ENCODE results near the gene SH3RF1. TPM values are rescaled to one million over a fixed set of nuclear protein-coding genes. Genes with fewer than 3 reads are reported as not detected.

The SH3RF1 gene
- total RNA-seq, 2 donors from 2014 or later = 42.9 to 57.5 TPM

- intact Hi-C loops (cut with DNase I) = no loop called here
- Histone ChIP-seq H3K27me3 (replicated peaks; ENCODE audit: insufficient read depth) (no peaks in the 10 kb centered on the region), H3K36me3 (no peaks in the 10 kb centered on the region), H3K9me3 (no peaks in the 10 kb centered on the region), H3K4me1 (replicated peaks) (no peaks in the 10 kb centered on the region), H3K27ac (no peak overlapping the region), H3K4me3 (no peak overlapping the region)
- TF ChIP-seq POLR2AphosphoS5 (IDR thresholded peaks at IDR 0.05) (no peak), CTCF (IDR thresholded peaks at IDR 0.05) (no peak), POLR2A (IDR thresholded peaks at IDR 0.05) (no peak)
- no peak for DNase-seq (ENCODE audit: low spot score)
- 89% methylated on average over 12 of the region's 12 CpGs for WGBS
These were observed 148.8 kb downstream of the SH3RF1 start for GRCh38 chr4:169121861-169122382.

GRCh38 chr4:169120624-169121023 is 150.1 kb downstream of the SH3RF1 start:
- WGBS = 87% methylated on average over 2 of the region's 2 CpGs
- intact Hi-C loops (cut with DNase I) = no loop called here
- Histone ChIP-seq H3K27me3 (replicated peaks; ENCODE audit: insufficient read depth) (no peaks in the 10 kb centered on the region), H3K4me1 (replicated peaks) (no peaks in the 10 kb centered on the region), H3K9me3 (no peaks in the 10 kb centered on the region), H3K27ac (no peak overlapping the region), H3K36me3 (peaks cover 0 to 5% of the 10 kb centered on the region in 2 donors), H3K4me3 (no peak overlapping the region)
- no peak for DNase-seq (ENCODE audit: low spot score)
- no peak for TF ChIP-seq POLR2A (IDR thresholded peaks at IDR 0.05)
- TF ChIP-seq CTCF (IDR thresholded peaks at IDR 0.05) = no peak
- TF ChIP-seq POLR2AphosphoS5 (IDR thresholded peaks at IDR 0.05) = no peak

GRCh38 chr4:169119536-169119935 is 151.2 kb downstream of the SH3RF1 start:
- Histone ChIP-seq H3K27ac (no peak overlapping the region), H3K9me3 (no peaks in the 10 kb centered on the region), H3K4me3 (no peak overlapping the region), H3K4me1 (replicated peaks) (no peaks in the 10 kb centered on the region), H3K36me3 (peaks cover 0 to 5% of the 10 kb centered on the region in 2 donors), H3K27me3 (replicated peaks; ENCODE audit: insufficient read depth) (no peaks in the 10 kb centered on the region)
- DNase-seq (ENCODE audit: low spot score) = no peak
- intact Hi-C loops (cut with DNase I) = no loop called here
- TF ChIP-seq POLR2AphosphoS5 (IDR thresholded peaks at IDR 0.05) = no peak
- TF ChIP-seq POLR2A (IDR thresholded peaks at IDR 0.05) = no peak
- TF ChIP-seq CTCF (IDR thresholded peaks at IDR 0.05) = no peak
- 70% methylated on average over 3 of the region's 3 CpGs for WGBS

DNA sequence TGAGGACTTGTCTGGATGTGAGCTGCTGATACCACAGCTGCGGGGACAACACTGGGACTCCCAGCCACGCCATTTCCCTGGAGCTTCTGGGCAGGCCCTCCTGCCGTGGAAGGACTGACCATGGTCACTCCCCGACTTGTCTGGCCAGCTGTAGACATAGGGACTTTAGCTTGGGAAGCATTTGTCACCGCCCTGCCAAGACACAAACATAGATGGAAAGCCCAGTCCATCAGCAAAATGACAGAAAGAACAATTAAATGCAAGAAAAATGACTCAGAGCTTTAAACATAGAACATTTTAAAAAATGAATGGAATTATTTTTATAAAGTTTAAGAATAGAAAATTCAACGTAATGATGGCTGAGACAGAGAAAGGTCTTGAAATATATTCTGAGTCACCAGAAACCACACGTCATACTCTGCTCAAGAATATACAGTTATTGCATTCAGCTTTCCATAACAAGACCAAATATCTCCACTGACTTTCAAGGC is 153.1 kb downstream of the SH3RF1 start:
- peaks cover 0 to 5% of the 10 kb centered on the region in 2 donors for H3K36me3 ChIP-seq
- TF ChIP-seq CTCF (IDR thresholded peaks at IDR 0.05) (no peak), POLR2AphosphoS5 (IDR thresholded peaks at IDR 0.05) (no peak), POLR2A (IDR thresholded peaks at IDR 0.05) (no peak)
- WGBS = 89% methylated on average over 7 of the region's 7 CpGs
- intact Hi-C loops (cut with DNase I) = no loop called here
- H3K27ac ChIP-seq = no peak overlapping the region
- H3K4me1 ChIP-seq (replicated peaks) = no peaks in the 10 kb centered on the region
- no peak overlapping the region for H3K4me3 ChIP-seq
- H3K27me3 ChIP-seq (replicated peaks; ENCODE audit: insufficient read depth) = no peaks in the 10 kb centered on the region
- no peak for DNase-seq (ENCODE audit: low spot score)
- no peaks in the 10 kb centered on the region for H3K9me3 ChIP-seq

GRCh38 chr4:169116270-169116901 is 154.4 kb downstream of the SH3RF1 start:
- TF ChIP-seq POLR2A (IDR thresholded peaks at IDR 0.05) (no peak), POLR2AphosphoS5 (IDR thresholded peaks at IDR 0.05) (no peak), CTCF (IDR thresholded peaks at IDR 0.05) (no peak)
- peaks cover 0 to 5% of the 10 kb centered on the region in 2 donors for H3K36me3 ChIP-seq
- H3K4me3 ChIP-seq = no peak overlapping the region
- no peaks in the 10 kb centered on the region for H3K4me1 ChIP-seq (replicated peaks)
- intact Hi-C loops (cut with DNase I) = no loop called here
- no peaks in the 10 kb centered on the region for H3K27me3 ChIP-seq (replicated peaks; ENCODE audit: insufficient read depth)
- WGBS = 96% methylated on average over 12 of the region's 12 CpGs
- no peak overlapping the region for H3K27ac ChIP-seq
- H3K9me3 ChIP-seq = no peaks in the 10 kb centered on the region
- DNase-seq (ENCODE audit: low spot score) = no peak

Data from prostate gland (tissue), 2 donors.